HG02588 (cell line): Measurements from ENCODE around the gene NOTUM.
"Not testable (repeated sequence)": the region's sequence is repeated elsewhere in the genome, so short reads cannot be mapped to it uniquely, and the experiment has no call there.

Experiments
- ATAC-seq: cut with Tn5 transposase; IDR thresholded peaks from one replicate; pipeline ENCODE4 v1.9.1; 2021; ENCODE audit warnings: mild to moderate bottlenecking, moderate library complexity; ENCODE audit not compliant: unreplicated experiment

Gene NOTUM

DNA sequence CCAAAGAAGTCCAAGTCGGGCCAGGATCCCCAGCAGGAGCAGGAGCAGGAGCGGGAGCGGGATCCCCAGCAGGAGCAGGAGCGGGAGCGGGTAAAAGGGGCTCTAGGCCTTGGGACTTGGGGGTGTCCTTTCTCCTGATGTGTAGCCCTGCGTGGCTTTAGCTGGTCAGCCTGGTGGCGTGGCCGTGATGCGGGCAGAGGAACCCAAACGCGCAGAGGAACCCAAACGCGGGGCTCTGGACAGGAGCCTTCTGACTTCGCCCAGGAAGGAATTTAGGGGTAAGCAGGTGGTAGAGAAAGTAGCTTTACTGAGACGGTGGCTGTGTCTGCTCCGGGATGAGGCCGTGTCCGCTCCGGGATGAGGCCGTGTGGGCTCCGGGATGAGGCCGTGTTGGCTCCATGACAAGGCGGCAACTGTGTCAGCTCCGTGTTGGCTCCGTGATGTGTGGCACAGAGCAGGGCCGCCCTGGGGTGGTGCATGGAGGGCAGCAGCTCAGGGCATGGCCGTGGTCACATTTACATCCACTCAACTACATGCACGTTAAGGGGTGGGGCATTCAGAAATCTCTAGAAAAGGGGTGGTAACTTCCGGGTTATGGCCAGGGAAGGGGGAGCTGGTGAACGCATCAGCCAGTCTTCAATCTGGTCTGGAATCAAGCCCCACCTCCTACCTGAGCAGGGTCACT is 35.9 kb upstream of the NOTUM start:
- ATAC-seq, result no peak

DNA sequence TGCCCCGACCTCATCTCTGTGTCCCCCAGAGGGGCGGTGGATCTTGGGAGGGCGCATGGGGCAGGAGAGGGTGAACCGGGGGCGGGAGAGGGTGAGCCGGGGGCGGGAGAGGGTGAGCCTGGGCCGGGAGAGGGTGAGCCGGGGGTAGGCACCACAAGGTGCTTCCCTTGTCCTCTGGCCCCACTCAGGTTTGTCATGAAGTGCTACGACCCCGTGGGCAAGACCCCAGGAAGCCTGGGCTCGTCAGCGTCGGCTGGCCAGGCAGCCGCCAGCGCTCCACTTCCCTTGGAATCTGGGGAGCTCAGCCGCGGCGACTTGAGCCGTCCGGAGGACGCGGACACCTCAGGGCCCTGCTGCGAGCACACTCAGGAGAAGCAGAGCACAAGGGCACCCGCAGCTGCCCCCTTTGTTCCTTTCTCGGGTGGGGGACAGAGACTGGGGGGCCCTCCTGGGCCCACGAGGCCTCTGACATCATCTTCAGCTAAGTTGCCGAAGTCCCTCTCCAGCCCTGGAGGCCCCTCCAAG is 35.3 kb upstream of the NOTUM start:
- no peak for ATAC-seq

GRCh38 chr17:81995463-81996231 is 34.7 kb upstream of the NOTUM start:
- no peak for ATAC-seq

DNA sequence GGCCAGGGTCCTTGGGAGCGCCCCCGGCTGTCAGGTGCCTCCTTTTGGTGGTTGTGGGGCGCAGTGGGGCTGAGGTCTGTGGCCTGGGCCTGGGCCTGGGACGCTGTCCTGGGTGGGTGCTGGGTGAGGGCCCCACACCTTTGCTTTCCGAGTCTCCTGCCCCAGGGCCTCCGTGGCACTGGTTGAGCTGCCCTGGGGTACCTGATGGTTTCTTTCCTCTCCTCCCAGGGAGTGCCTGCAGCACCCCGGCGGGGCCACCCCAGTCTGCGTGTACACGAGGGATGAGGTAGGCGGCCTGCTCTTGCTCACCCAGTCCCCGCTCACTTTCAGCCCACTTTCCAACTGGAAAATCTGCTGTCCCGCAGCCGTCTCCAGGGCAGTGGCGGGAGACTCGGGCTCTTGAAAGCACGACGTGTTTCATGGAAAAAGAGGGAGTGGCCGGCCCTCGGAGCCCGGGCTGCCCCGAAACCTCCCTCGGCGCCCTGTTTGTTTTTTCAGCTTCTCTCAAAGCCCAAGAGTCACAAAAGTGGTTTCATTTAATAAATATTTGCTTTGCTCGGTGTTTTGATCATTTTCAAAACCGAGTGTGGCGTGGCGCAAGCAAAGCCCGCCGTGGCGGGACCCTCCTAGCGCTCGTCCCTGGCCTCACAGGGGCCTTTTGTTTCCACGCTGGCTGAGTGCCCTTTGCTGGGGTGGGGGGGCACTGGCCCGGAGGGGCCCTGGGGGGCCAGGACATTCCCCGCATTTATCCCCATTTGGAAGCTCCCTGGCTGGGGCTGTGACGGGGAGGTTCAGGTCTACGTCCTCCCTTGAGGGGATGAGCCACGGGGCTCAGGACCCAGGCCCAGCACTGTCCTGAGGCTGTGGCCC is 33.8 kb upstream of the NOTUM start:
- no peak for ATAC-seq

DNA sequence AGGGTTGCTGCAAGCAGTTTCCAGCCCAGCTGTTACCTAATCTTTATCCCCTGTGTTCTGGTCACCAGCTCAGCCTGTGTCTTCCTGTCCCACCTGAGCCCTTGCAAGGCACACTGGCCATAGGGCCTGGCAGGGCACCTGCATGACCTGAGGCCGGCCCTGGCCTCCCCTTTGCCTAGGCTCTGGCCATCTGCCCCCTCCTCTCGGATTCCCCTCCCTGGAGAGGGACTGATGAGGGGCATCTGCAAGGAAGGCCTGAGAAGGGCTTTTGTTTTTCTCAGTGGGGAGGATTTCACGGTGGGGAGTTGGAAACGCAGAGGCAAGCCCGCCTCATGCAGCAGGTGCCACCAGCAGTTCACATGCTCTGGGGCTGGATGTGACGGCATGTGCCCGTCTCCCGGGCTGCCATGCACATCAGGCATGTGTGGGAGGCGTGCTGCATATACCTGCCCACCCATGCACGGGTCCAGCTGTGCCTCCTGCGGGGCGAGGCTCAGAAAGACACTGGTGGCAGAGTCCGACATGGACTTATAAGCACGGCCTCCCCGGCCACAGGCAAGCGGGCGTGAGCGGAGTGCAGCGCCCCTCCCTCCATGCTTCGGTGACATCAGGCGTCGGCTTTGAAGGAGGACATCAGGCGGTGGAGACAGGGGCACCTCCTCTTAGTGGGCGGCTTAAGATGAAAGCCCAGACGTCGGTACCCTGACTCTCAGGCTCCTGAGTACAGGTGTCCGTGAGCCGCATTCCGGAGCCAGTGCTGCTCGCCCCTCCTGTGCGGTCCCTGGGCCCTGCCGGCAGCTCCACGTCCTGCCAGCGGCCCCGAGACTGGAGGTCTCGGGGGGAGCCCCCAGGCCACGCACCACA is 33.0 kb upstream of the NOTUM start:
- ATAC-seq, result no peak

GRCh38 chr17:81992306-81993102 is 31.5 kb upstream of the NOTUM start:
- no peak for ATAC-seq

GRCh38 chr17:81991684-81992305 is 30.8 kb upstream of the NOTUM start:
- no peak for ATAC-seq

GRCh38 chr17:81990836-81991683 is 30.1 kb upstream of the NOTUM start:
- ATAC-seq, result no peak

DNA sequence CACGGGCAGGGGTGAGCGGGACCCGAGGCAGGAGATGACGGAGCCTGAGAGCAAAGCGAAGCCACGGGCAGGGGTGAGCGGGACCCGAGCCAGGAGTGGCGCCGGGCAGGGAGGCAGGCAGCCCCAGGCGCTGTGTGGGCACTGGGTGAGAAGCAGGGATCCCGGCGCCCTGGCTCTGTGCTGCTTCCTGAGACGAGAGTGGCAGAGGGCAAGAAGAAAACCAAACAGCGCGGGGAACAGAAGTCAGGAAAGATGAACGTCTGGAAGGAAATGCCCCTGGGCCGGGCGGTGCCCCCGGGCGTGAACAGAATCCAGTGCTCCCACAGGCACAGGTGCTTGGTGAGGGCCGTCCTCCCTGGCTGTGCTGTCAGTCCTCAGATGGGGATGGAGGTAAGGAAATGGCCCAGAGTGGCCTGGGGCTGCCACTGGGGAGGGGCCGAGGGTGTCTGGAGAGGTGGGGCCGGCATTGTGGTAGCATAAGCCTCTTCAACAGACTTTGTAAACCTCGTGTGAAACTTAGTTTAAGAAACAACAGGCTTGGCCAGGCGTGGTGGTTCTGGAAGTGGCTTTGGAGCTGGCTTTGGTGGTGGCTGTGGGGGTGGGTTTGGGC is 26.3 kb upstream of the NOTUM start:
- no peak for ATAC-seq

DNA sequence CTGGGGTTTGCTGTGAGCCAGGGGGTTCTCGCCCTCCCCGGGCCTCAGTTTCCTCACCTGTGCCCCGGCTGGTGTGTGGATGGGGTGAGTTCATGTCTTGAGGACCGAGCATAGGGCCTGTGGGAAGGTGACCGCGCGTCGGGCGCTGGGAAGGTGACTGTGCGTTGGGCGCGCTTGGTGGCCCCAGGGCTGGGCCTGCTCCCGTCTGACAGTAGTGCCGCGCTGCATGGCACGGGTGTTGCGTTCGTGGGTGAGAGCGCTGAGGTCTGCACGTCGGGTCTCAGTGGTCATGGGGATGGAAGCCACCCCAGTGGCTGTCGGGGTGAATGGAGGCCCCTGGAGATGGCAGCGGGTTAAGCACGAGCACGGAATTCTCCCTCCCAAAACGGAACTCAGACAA is 25.6 kb upstream of the NOTUM start:
- ATAC-seq, result no peak

DNA sequence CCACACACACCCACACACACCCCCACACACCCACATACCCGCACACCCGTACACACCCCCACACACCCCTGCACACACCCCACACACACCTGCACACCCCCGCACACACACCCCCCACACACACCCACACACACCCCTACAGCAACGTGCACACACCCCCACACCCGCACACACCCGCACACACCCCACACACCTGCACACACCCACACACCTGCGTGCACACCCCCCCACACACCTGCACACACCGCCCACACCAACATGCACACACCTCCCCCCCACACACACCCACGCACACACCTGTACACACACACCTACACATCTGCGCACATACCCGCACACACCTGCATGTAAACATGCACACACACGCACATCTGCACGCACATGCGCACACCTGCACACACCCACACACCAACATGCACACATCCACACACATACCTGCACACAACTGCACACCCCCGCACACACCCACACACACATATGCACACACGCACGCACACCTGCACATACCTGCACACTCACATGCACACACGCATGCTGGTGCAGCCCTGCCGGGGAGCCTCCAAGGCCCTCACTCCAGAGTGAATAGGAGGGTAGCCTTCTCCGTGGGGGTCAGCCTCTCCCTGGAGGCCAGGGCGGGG is 23.9 kb upstream of the NOTUM start:
- no peak for ATAC-seq

DNA sequence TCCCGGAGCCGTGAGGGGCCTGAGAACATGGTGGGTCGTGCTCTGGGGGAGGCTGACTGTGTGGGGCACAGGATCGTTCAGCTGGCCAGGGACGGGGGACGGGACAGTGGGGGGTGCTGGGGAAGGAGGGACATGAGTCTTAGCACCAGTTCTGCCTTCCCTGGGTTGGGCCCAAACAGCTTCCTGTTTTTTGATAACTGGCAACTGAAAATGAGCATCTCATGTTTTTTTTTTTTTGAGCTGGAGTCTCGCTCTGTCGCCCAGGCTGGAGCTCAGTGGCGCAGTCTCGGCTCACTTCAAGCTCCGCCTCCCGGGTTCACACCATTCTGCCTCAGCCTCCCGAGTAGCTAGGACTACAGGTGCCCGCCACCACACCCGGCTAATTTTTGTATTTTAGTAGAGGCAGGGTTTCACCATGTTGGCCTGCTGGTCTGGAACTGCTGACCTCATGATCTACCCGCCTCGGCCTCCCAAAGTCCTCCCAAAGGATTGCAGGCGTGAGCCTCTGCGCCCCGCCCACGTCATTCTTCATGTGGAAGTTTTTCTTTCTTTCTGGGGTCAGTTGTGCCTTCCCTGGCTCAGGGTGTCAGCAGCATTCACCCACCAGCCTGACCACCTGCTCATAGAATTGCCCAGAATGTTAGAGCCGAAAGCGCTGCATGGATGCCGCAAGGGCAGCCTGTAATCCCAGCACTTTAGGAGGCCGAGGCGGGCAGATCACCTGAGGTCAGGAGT is 22.8 kb upstream of the NOTUM start:
- no peak for ATAC-seq

- ATAC-seq, result no peak
Observed at GRCh38 chr17:81983011-81983638, 22.1 kb upstream of the NOTUM start.

- not testable (repeated sequence) for ATAC-seq
Observed at GRCh38 chr17:81981511-81981910, 20.5 kb upstream of the NOTUM start.

GRCh38 chr17:81980707-81981343 is 19.8 kb upstream of the NOTUM start:
- ATAC-seq, result no peak

GRCh38 chr17:81980122-81980521 is 19.1 kb upstream of the NOTUM start:
- no peak for ATAC-seq
